PC-9 (cell line): ENCODE data around the gene CBX8. TPM values are rescaled to one million over a fixed set of nuclear protein-coding genes. Genes with fewer than 3 reads are reported as not detected.

Experiments used
- BruUV-seq: library from RNA; stranded (reverse); fragments of 400-500 nt; replicated peaks from 2 replicates; lab custom pipeline; 2021; lab: Mats Ljungman, UMichigan
- CTCF ChIA-PET: fragments of 300-600 bp; sonication (Branson Sonifier 250); formaldehyde crosslinking; loops from one replicate; lab custom pipeline; 2022; ENCODE audit warnings: antibody characterized with exemption; lab: Charles Lee
- POLR2A ChIA-PET: fragments of 300-600 bp; sonication (Branson Sonifier 250); formaldehyde crosslinking; loops from one replicate; lab custom pipeline; 2022; ENCODE audit warnings: antibody characterized with exemption; ENCODE audit not compliant: unreplicated experiment; lab: Charles Lee
- DNase-seq, 2 experiments: peaks; one replicate each; pipeline versions ENCODE4 v3.0.0 to v3.0.0-alpha.2; 2015 to 2022; ENCODE audit warnings: mixed read lengths in 1 of 2
- H2AFZ ChIP-seq: fragments of 200-600 bp; sonication (generic); 2 replicates; pipeline ENCODE4 v1.8.1; 2017; ENCODE audit warnings: antibody characterized with exemption
- H3F3A ChIP-seq: fragments of 200-600 bp; sonication (generic); 2 replicates; pipeline ENCODE4 v1.8.1; 2017; ENCODE audit warnings: antibody characterized with exemption, mild to moderate bottlenecking, low read depth; ENCODE audit not compliant: insufficient read depth
- H3K27ac ChIP-seq: fragments of 200-600 bp; sonication (generic); 2 replicates; pipeline ENCODE4 v1.6.1; 2016; ENCODE audit warnings: mixed run types
- H3K27me3 ChIP-seq: fragments of 200-600 bp; sonication (generic); 2 replicates; pipeline ENCODE4 v1.6.1; 2016; ENCODE audit warnings: low read depth, mixed run types; ENCODE audit not compliant: insufficient read depth
- H3K36me3 ChIP-seq: fragments of 200-600 bp; sonication (generic); 2 replicates; pipeline ENCODE4 v1.6.1; 2016; ENCODE audit warnings: low read depth, mixed run types
- H3K4me1 ChIP-seq: fragments of 200-600 bp; sonication (generic); replicated peaks from 2 replicates; pipeline ENCODE4 v1.6.1; 2016; ENCODE audit warnings: mixed run types; ENCODE audit not compliant: insufficient read depth
- H3K4me2 ChIP-seq: fragments of 200-600 bp; sonication (generic); 2 replicates; pipeline ENCODE4 v1.6.1; 2017; ENCODE audit warnings: mixed run types
- H3K4me3 ChIP-seq: fragments of 200-600 bp; sonication (generic); 2 replicates; pipeline ENCODE4 v1.6.1; 2016; ENCODE audit warnings: mixed run types
- H3K79me2 ChIP-seq: fragments of 200-600 bp; sonication (generic); 2 replicates; pipeline ENCODE4 v1.6.1; 2017; ENCODE audit warnings: low read depth, mixed run types
- H3K9me2 ChIP-seq: fragments of 200-600 bp; sonication (generic); 2 replicates; pipeline ENCODE4 v1.8.1; 2017; ENCODE audit warnings: mild to moderate bottlenecking; ENCODE audit not compliant: insufficient read depth
- H3K9me3 ChIP-seq: fragments of 200-600 bp; sonication (generic); 2 replicates; pipeline ENCODE4 v1.8.1; 2016; ENCODE audit warnings: low read depth; ENCODE audit not compliant: insufficient read depth
- H4K20me1 ChIP-seq: fragments of 200-600 bp; sonication (generic); 2 replicates; pipeline ENCODE4 v1.8.1; 2017; ENCODE audit not compliant: insufficient read depth
- CTCF ChIP-seq: fragments of 200-600 bp; sonication (generic); conservative IDR thresholded peaks from 2 replicates; pipeline ENCODE4 v1.6.1; 2017; ENCODE audit warnings: mixed run types, antibody characterized with exemption, mild to moderate bottlenecking, moderate library complexity
- EZH2 ChIP-seq: fragments of 200-600 bp; sonication (generic); IDR thresholded peaks from 2 replicates; pipeline ENCODE4 v1.8.0; 2017; ENCODE audit warnings: antibody characterized with exemption, low read depth
- intact Hi-C: fragments of 100-400 bp; cut with micrococcal nuclease; formaldehyde crosslinking; loops from one replicate; pipeline ENCODE4 v1.10.0; 2022; ENCODE audit not compliant: unreplicated experiment
- total RNA-seq: library from RNA; stranded (reverse); gene quantifications from 2 replicates; pipeline ENCODE4 v1.2.3, GENCODE V29; 2021

Gene CBX8
- total RNA-seq, 1 experiment from 2014 or later, result 14.2 TPM

GRCh38 chr17:79788989-79789942 lies 7.6 kb downstream of the CBX8 start:
- H3K4me1 ChIP-seq, result no peaks in the 10 kb centered on the region
- H2AFZ ChIP-seq, result no peak overlapping the region
- H3K79me2 ChIP-seq, result no peaks in the 10 kb centered on the region
- intact Hi-C loops, result no loop called here
- H4K20me1 ChIP-seq, result no peaks in the 10 kb centered on the region
- no TSS peak for BruUV-seq
- ChIA-PET CTCF (interaction anchor here (0.6 kb wide), 2 partner anchors 43 to 104 kb away, joined by 3 to 9 read pairs; no protein-coding TSS in a partner anchor), POLR2A (interaction anchor here (0.6 to 0.7 kb wide), 2 partner anchors 15 to 1506 kb away, joined by 3 to 6 read pairs; partner anchors contain the start of gene SLC38A10)
- no peak for TF ChIP-seq EZH2
- TF ChIP-seq CTCF, result no peak
- no peak for DNase-seq
- H3K9me3 ChIP-seq, result no peaks in the 10 kb centered on the region
- no peaks in the 10 kb centered on the region for H3K9me2 ChIP-seq
- no peak overlapping the region for H3K4me3 ChIP-seq
- 0 out of 2 replicates have a peak overlapping the region, but pooled peaks have one; percentile 40 for H3K4me2 ChIP-seq
- H3K27ac ChIP-seq, result no peak overlapping the region
- no peaks in the 10 kb centered on the region for H3K36me3 ChIP-seq
- H3F3A ChIP-seq, result peaks cover 7% of the 10 kb centered on the region; the same call in 1 of the 2 replicates
- no peaks in the 10 kb centered on the region for H3K27me3 ChIP-seq

- DNase-seq, result no peak
- Histone ChIP-seq H3K9me3 (no peaks in the 10 kb centered on the region), H3K4me3 (no peak overlapping the region), H3K36me3 (no peaks in the 10 kb centered on the region), H3F3A (peaks cover 7% of the 10 kb centered on the region; the same call in 1 of the 2 replicates), H3K9me2 (no peaks in the 10 kb centered on the region), H2AFZ (no peak overlapping the region), H3K27me3 (no peaks in the 10 kb centered on the region), H3K4me1 (no peaks in the 10 kb centered on the region), H3K4me2 (no peak overlapping the region), H3K27ac (no peak overlapping the region), H3K79me2 (no peaks in the 10 kb centered on the region), H4K20me1 (no peaks in the 10 kb centered on the region)
- no peak for TF ChIP-seq CTCF
- TF ChIP-seq EZH2, result no peak
- ChIA-PET POLR2A (no interaction called here), CTCF (no interaction called here)
- no TSS peak for BruUV-seq
- intact Hi-C loops, result no loop called here
These were observed 8.4 kb downstream of the CBX8 start for GRCh38 chr17:79788455-79788854.

- Histone ChIP-seq H3K79me2 (no peaks in the 10 kb centered on the region), H3K4me3 (no peak overlapping the region), H2AFZ (no peak overlapping the region), H3K4me2 (no peak overlapping the region), H3F3A (peaks cover 7% of the 10 kb centered on the region; the same call in 1 of the 2 replicates), H3K4me1 (no peaks in the 10 kb centered on the region), H4K20me1 (no peaks in the 10 kb centered on the region), H3K36me3 (no peaks in the 10 kb centered on the region), H3K27me3 (no peaks in the 10 kb centered on the region), H3K9me3 (no peaks in the 10 kb centered on the region), H3K9me2 (no peaks in the 10 kb centered on the region), H3K27ac (no peak overlapping the region)
- no peak for TF ChIP-seq EZH2
- TF ChIP-seq CTCF, result no peak
- CTCF ChIA-PET, result no interaction called here
- POLR2A ChIA-PET, result no interaction called here
- TSS peak; percentile 20 for BruUV-seq
- DNase-seq, result no peak
- intact Hi-C loops, result no loop called here
These were observed 9.8 kb downstream of the CBX8 start for GRCh38 chr17:79786930-79787643.
